Measurements from ENCODE around the gene CBLN1. TPM values are rescaled to one million over a fixed set of nuclear protein-coding genes. Genes with fewer than 3 reads are reported as not detected.

Gene CBLN1
- total and polyA plus RNA-seq, 4 donors: 0.14 to 0.55 (median 0.33) TPM; not detected in 1

DNA sequence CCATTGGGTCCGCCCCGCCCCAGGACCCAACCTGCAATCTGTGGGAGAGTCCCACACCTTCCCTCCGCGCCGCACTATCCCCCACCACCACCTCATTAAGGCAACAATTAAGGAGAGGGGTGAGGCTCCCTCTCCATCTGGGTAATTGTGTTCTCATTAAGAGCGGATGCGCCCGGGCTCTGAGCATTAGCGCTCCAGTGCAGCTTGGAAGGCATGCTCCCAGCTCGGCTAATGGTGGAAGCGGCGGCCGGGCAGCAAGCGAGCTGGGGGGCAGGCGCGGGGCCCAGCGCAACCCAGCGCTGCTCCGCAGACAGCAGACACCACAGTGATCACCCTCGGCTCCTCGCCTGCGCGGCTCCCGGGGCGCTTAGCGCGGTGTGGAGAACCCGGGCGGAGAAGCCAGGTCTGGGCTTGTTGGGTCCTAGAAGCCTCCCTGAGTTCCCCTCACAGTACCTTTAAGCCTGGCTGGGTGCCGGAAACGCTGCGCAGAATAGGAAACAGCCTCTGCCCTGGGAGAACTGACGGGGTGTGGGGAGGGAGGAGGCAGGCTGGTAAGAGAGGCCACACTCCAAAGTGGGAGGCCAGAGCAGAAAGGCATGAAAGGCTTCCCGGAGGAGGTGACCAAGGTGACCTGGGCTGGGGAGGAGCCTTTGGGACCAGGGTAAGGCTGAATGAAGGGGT is 6.4 kb downstream of the CBLN1 start:
- no peak for DNase-seq (ENCODE audit: low spot score)

GRCh38 chr16:49274591-49274990 is 7.0 kb downstream of the CBLN1 start:
- no peak overlapping the region for H3K27ac ChIP-seq (ENCODE audit: low read depth in 1 of 2, low read length in 2 of 2)
- no peaks in the 10 kb centered on the region for H3K9me3 ChIP-seq (ENCODE audit: control insufficient read depth in 4 of 4, low read length in 3 of 4)
- WGBS: 6% methylated on average over 11 of the region's 11 CpGs
- no peaks in the 10 kb centered on the region for H3K36me3 ChIP-seq (ENCODE audit: control insufficient read depth in 4 of 4, insufficient read depth in 3 of 4, low read depth in 1 of 4, low read length in 3 of 4)
- TF ChIP-seq GABPA (IDR thresholded peaks at IDR 0.05 in 1 of 2, conservative IDR thresholded peaks at IDR 0.05 in 1 of 2): no peak
- no peak for TF ChIP-seq EGR1 (IDR thresholded peaks at IDR 0.05; ENCODE audit: low read depth in 2 of 2)
- TF ChIP-seq JUND (IDR thresholded peaks at IDR 0.05): no peak
- no peak for TF ChIP-seq TAF1 (conservative IDR thresholded peaks at IDR 0.05)
- no peak for TF ChIP-seq YY1 (IDR thresholded peaks at IDR 0.05)
- TF ChIP-seq HNF4A (conservative IDR thresholded peaks at IDR 0.05): no peak
- TF ChIP-seq RXRA (IDR thresholded peaks at IDR 0.05): no peak
- no peak for TF ChIP-seq FOXA2 (IDR thresholded peaks at IDR 0.05)
- TF ChIP-seq, protein P1, sequence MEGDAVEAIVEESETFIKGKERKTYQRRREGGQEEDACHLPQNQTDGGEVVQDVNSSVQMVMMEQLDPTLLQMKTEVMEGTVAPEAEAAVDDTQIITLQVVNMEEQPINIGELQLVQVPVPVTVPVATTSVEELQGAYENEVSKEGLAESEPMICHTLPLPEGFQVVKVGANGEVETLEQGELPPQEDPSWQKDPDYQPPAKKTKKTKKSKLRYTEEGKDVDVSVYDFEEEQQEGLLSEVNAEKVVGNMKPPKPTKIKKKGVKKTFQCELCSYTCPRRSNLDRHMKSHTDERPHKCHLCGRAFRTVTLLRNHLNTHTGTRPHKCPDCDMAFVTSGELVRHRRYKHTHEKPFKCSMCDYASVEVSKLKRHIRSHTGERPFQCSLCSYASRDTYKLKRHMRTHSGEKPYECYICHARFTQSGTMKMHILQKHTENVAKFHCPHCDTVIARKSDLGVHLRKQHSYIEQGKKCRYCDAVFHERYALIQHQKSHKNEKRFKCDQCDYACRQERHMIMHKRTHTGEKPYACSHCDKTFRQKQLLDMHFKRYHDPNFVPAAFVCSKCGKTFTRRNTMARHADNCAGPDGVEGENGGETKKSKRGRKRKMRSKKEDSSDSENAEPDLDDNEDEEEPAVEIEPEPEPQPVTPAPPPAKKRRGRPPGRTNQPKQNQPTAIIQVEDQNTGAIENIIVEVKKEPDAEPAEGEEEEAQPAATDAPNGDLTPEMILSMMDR (IDR thresholded peaks at IDR 0.05; ENCODE audit: low read depth, low read length, missing input control): no peak
- no peak for TF ChIP-seq HNF4G (IDR thresholded peaks at IDR 0.05)
- TF ChIP-seq, protein P2, sequence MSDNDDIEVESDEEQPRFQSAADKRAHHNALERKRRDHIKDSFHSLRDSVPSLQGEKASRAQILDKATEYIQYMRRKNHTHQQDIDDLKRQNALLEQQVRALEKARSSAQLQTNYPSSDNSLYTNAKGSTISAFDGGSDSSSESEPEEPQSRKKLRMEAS (IDR thresholded peaks at IDR 0.05): no peak
- TF ChIP-seq ZBTB33 (IDR thresholded peaks at IDR 0.05): no peak
- TF ChIP-seq NR2F2 (IDR thresholded peaks at IDR 0.05): no peak
- no peak for TF ChIP-seq SP1 (IDR thresholded peaks at IDR 0.05)
- no peak for TF ChIP-seq ATF3 (IDR thresholded peaks at IDR 0.05)
- TF ChIP-seq REST (IDR thresholded peaks at IDR 0.05): no peak
- no peak for TF ChIP-seq FOXA1 (IDR thresholded peaks at IDR 0.05)
- no peak for DNase-seq (ENCODE audit: low spot score)
- H3K27me3 ChIP-seq (ENCODE audit: control insufficient read depth in 4 of 4, insufficient read depth in 4 of 4, low read length in 3 of 4): peaks cover 5 to 32% (median 23%) of the 10 kb centered on the region in 4 donors
- H3K4me3 ChIP-seq (ENCODE audit: low read depth in 1 of 3, low read length in 3 of 3): no peak overlapping the region
- H3K4me1 ChIP-seq (ENCODE audit: control insufficient read depth in 4 of 4, insufficient read depth in 4 of 4, low read length in 3 of 4): peaks cover 4 to 11% (median 7%) of the 10 kb centered on the region in 4 donors
- no peak overlapping the region for H3K9ac ChIP-seq (ENCODE audit: low read depth in 1 of 2, low read length in 2 of 2)

More for the DNA sequence above, 6.4 kb downstream of the CBLN1 start:
- no peak overlapping the region for H3K4me3 ChIP-seq (ENCODE audit: low read depth in 1 of 3, low read length in 3 of 3)
- peaks cover 4 to 15% (median 10%) of the 10 kb centered on the region in 4 donors for H3K4me1 ChIP-seq (ENCODE audit: control insufficient read depth in 4 of 4, insufficient read depth in 4 of 4, low read length in 3 of 4)
- peaks cover 5 to 32% (median 24%) of the 10 kb centered on the region in 4 donors for H3K27me3 ChIP-seq (ENCODE audit: control insufficient read depth in 4 of 4, insufficient read depth in 4 of 4, low read length in 3 of 4)
- H3K9ac ChIP-seq (ENCODE audit: low read depth in 1 of 2, low read length in 2 of 2): no peak overlapping the region
- no peaks in the 10 kb centered on the region for H3K9me3 ChIP-seq (ENCODE audit: control insufficient read depth in 4 of 4, low read length in 3 of 4)
- TF ChIP-seq HNF4A (conservative IDR thresholded peaks at IDR 0.05): no peak
- WGBS: 5% methylated on average over 34 of the region's 34 CpGs
- no peaks in the 10 kb centered on the region for H3K36me3 ChIP-seq (ENCODE audit: control insufficient read depth in 4 of 4, insufficient read depth in 3 of 4, low read depth in 1 of 4, low read length in 3 of 4)
- H3K27ac ChIP-seq (ENCODE audit: low read depth in 1 of 2, low read length in 2 of 2): no peak overlapping the region

Data from liver (tissue), 9 donors.